ENCODE measurements around the gene RFXANK.
"Not testable (repeated sequence)": the region's sequence is repeated elsewhere in the genome, so short reads cannot be mapped to it uniquely, and the experiment has no call there.

The RFXANK gene

GRCh38 chr19:19206938-19207337, 14.9 kb downstream of the RFXANK start:
- DNase-seq (ENCODE audit: low spot score): no peak

- no peak for DNase-seq (ENCODE audit: low spot score)
These were observed 15.8 kb downstream of the RFXANK start for GRCh38 chr19:19207637-19208572.

GRCh38 chr19:19209372-19209771, 17.3 kb downstream of the RFXANK start:
- no peak for DNase-seq (ENCODE audit: low spot score)

GRCh38 chr19:19211499-19212420, 19.7 kb downstream of the RFXANK start, which contains the start of gene NCAN:
Gene NCAN (plus strand): TSS chr19:19211958. CDS start chr19:19216954, 4,996 bp downstream.
- no peak for DNase-seq (ENCODE audit: low spot score)

- no peak for DNase-seq (ENCODE audit: low spot score)
These were observed 20.9 kb downstream of the RFXANK start for GRCh38 chr19:19212916-19213315.

- DNase-seq (ENCODE audit: low spot score): no peak
These were observed 21.5 kb downstream of the RFXANK start for GRCh38 chr19:19213426-19214158.

GRCh38 chr19:19214159-19214490, 22.1 kb downstream of the RFXANK start:
- no peak for DNase-seq (ENCODE audit: low spot score)

GRCh38 chr19:19214892-19215291, 22.8 kb downstream of the RFXANK start:
- peak; percentile 56 for DNase-seq (ENCODE audit: low spot score)

GRCh38 chr19:19215792-19216191, 23.7 kb downstream of the RFXANK start:
- no peak for DNase-seq (ENCODE audit: low spot score)

GRCh38 chr19:19217099-19217498, 25.0 kb downstream of the RFXANK start:
- DNase-seq (ENCODE audit: low spot score): no peak

- DNase-seq (ENCODE audit: low spot score): no peak
These were observed 26.9 kb downstream of the RFXANK start for GRCh38 chr19:19218911-19219310.

GRCh38 chr19:19221000-19221399, 28.9 kb downstream of the RFXANK start:
- DNase-seq (ENCODE audit: low spot score): not testable (repeated sequence)

GRCh38 chr19:19223060-19223459, 31.0 kb downstream of the RFXANK start:
- no peak for DNase-seq (ENCODE audit: low spot score)

GRCh38 chr19:19223636-19224035, 31.6 kb downstream of the RFXANK start:
- DNase-seq (ENCODE audit: low spot score): no peak

- DNase-seq (ENCODE audit: low spot score): no peak
These were observed 32.2 kb downstream of the RFXANK start for GRCh38 chr19:19224150-19224851.

- peak; percentile 80 for DNase-seq (ENCODE audit: low spot score)
These were observed 32.9 kb downstream of the RFXANK start for GRCh38 chr19:19224852-19225494.

- DNase-seq (ENCODE audit: low spot score): no peak
These were observed 34.1 kb downstream of the RFXANK start for GRCh38 chr19:19226204-19226603.

GRCh38 chr19:19226663-19227062, 34.6 kb downstream of the RFXANK start:
- DNase-seq (ENCODE audit: low spot score): no peak

- DNase-seq (ENCODE audit: low spot score): no peak
These were observed 35.2 kb downstream of the RFXANK start for GRCh38 chr19:19227217-19227616.

- DNase-seq (ENCODE audit: low spot score): no peak
These were observed 37.6 kb downstream of the RFXANK start for GRCh38 chr19:19229701-19230100.

- DNase-seq (ENCODE audit: low spot score): no peak
These were observed 38.9 kb downstream of the RFXANK start for GRCh38 chr19:19230999-19231398.

Data from AG08395 (cell line).